Mesenchymal stem cell (in vitro differentiated cells and primary cell): ENCODE results near the gene DPM2.
A peak's percentile ranks its signal among the peaks of the same experiment; 100 is the strongest.

Source experiments
- DNase-seq: peaks from one replicate; pipeline ENCODE4 v3.0.0-alpha.2; 2013
- H2AFZ ChIP-seq: one replicate; pipeline ENCODE4 v1.6.1; 2013; ENCODE audit warnings: low read depth, mild to moderate bottlenecking, control low read depth, inconsistent platforms, low read length, moderate library complexity
- H2AK5ac ChIP-seq: 2 replicates; pipeline ENCODE4 v1.6.1; 2013; ENCODE audit warnings: low read length, moderate library complexity, mild to moderate bottlenecking, inconsistent platforms; ENCODE audit not compliant: severe bottlenecking
- H2BK120ac ChIP-seq: one replicate; pipeline ENCODE4 v1.6.1; 2013; ENCODE audit warnings: low read depth, mild to moderate bottlenecking, inconsistent platforms, low read length, moderate library complexity
- H2BK12ac ChIP-seq, 2 experiments: one replicate each; pipeline ENCODE4 v1.6.1; 2013; ENCODE audit warnings: inconsistent platforms in 2 of 2, low read length in 2 of 2, mild to moderate bottlenecking in 2 of 2, moderate library complexity in 2 of 2, control low read depth in 1 of 2
- H2BK15ac ChIP-seq: one replicate; pipeline ENCODE4 v1.6.1; 2013; ENCODE audit warnings: mild to moderate bottlenecking, low read depth, inconsistent platforms; ENCODE audit not compliant: poor library complexity, severe bottlenecking
- H2BK5ac ChIP-seq: 2 replicates; pipeline ENCODE4 v1.6.1; 2013; ENCODE audit warnings: low read depth, mild to moderate bottlenecking, low read length, control low read depth, inconsistent platforms; ENCODE audit not compliant: poor library complexity, severe bottlenecking
- H3K14ac ChIP-seq, 2 experiments: one replicate each; pipeline ENCODE4 v1.6.1; 2013; ENCODE audit warnings: inconsistent platforms in 2 of 2, low read length in 2 of 2, control low read depth in 1 of 2, mild to moderate bottlenecking in 1 of 2, moderate library complexity in 1 of 2
- H3K18ac ChIP-seq, 2 experiments: one replicate each; pipeline ENCODE4 v1.6.1; 2013; ENCODE audit warnings: inconsistent platforms in 2 of 2, low read length in 2 of 2, control low read depth in 1 of 2, low read depth in 1 of 2, mild to moderate bottlenecking in 1 of 2
- H3K23ac ChIP-seq, 2 experiments: one replicate each; pipeline ENCODE4 v1.6.1; 2013; ENCODE audit warnings: inconsistent platforms in 2 of 2, low read length in 2 of 2, mild to moderate bottlenecking in 2 of 2, moderate library complexity in 2 of 2, control low read depth in 1 of 2
- H3K27ac ChIP-seq: 2 replicates; pipeline ENCODE4 v1.5.1; 2013; ENCODE audit warnings: mild to moderate bottlenecking, moderate library complexity, low read length, control low read depth, inconsistent platforms; ENCODE audit not compliant: poor library complexity, severe bottlenecking
- H3K27me3 ChIP-seq, 2 experiments: 2 replicates each; pipeline versions ENCODE4 v1.6.1 to v1.7.0; 2013; ENCODE audit warnings: low read length in 2 of 2, mild to moderate bottlenecking in 2 of 2, moderate library complexity in 2 of 2, control low read depth in 1 of 2, inconsistent platforms in 1 of 2; ENCODE audit not compliant: control insufficient read depth in 1 of 2, insufficient read depth in 1 of 2
- H3K36me3 ChIP-seq, 2 experiments: 2 replicates each; pipeline versions ENCODE4 v1.6.1 to v1.7.0; 2013; ENCODE audit warnings: low read length in 2 of 2, control low read depth in 1 of 2, inconsistent platforms in 1 of 2, low read depth in 1 of 2, mild to moderate bottlenecking in 1 of 2; ENCODE audit not compliant: insufficient read depth in 2 of 2, control insufficient read depth in 1 of 2
- H3K4ac ChIP-seq, 2 experiments: one replicate each; pipeline ENCODE4 v1.6.1; 2013; ENCODE audit warnings: inconsistent platforms in 2 of 2, low read length in 2 of 2, mild to moderate bottlenecking in 2 of 2, moderate library complexity in 2 of 2, control low read depth in 1 of 2, low read depth in 1 of 2
- H3K4me1 ChIP-seq: 2 replicates; pipeline ENCODE4 v1.6.1; 2013; ENCODE audit warnings: low read depth, low read length, control low read depth; ENCODE audit not compliant: control insufficient read depth, insufficient read depth
- H3K4me2 ChIP-seq: 2 replicates; pipeline ENCODE4 v1.6.1; 2013; ENCODE audit warnings: low read length, mild to moderate bottlenecking, inconsistent platforms; ENCODE audit not compliant: poor library complexity, severe bottlenecking
- H3K4me3 ChIP-seq, 2 experiments: 2 replicates each; pipeline versions ENCODE4 v1.5.1 to v1.7.0; 2013; ENCODE audit warnings: low read length in 2 of 2, mild to moderate bottlenecking in 2 of 2, control low read depth in 1 of 2, low read depth in 1 of 2; ENCODE audit not compliant: insufficient read depth in 1 of 2
- H3K79me1 ChIP-seq: replicated peaks from 2 replicates; pipeline ENCODE4 v1.6.1; 2013; ENCODE audit warnings: mild to moderate bottlenecking, control low read depth, low read length, inconsistent platforms; ENCODE audit not compliant: poor library complexity, severe bottlenecking
- H3K9ac ChIP-seq: 2 replicates; pipeline ENCODE4 v1.7.0; 2013; ENCODE audit warnings: mild to moderate bottlenecking, low read length, moderate library complexity
- H3K9me3 ChIP-seq: 2 replicates; pipeline ENCODE4 v1.7.0; 2013; ENCODE audit warnings: mild to moderate bottlenecking, low read length; ENCODE audit not compliant: control insufficient read depth
- H4K8ac ChIP-seq: one replicate; pipeline ENCODE4 v1.6.1; 2013; ENCODE audit warnings: inconsistent platforms, mild to moderate bottlenecking, low read length, moderate library complexity
- H4K91ac ChIP-seq: one replicate; pipeline ENCODE4 v1.6.1; 2013; ENCODE audit warnings: mild to moderate bottlenecking, low read length, inconsistent platforms
- WGBS: methylation state at CpG from one replicate; pipeline ENCODE4 v1.1.7; 2013; ENCODE audit warnings: mixed read lengths; 5-methylcytosine and 5-hydroxymethylcytosine counted together

Gene DPM2

GRCh38 chr9:127923046-127923445 lies 14.6 kb downstream of the DPM2 start:
- 56% methylated on average over 5 of the region's 6 CpGs for WGBS

GRCh38 chr9:127921557-127922120 lies 16.0 kb downstream of the DPM2 start:
- Histone ChIP-seq H3K4me1 (peaks cover 30% of the 10 kb centered on the region), H3K14ac (no peak overlapping the region), H3K4me3 (peak overlapping the region in 1 of 2 experiments; percentile 58), H2BK5ac (no peak overlapping the region), H3K4me2 (peak overlapping the region; percentile 48), H3K9ac (peak overlapping the region; percentile 71), H2AFZ (no peak overlapping the region), H2BK12ac (peak overlapping the region in 1 of 2 experiments; percentile 23), H3K9me3 (no peaks in the 10 kb centered on the region), H3K36me3 (peaks cover 2 to 4% of the 10 kb centered on the region in 2 experiments), H3K4ac (no peak overlapping the region), H2AK5ac (no peak overlapping the region), H3K27me3 (peaks cover 0 to 3% of the 10 kb centered on the region in 2 experiments), H3K79me1 (peaks cover under 1% of the 10 kb centered on the region), H3K23ac (no peak overlapping the region), H3K27ac (no peak overlapping the region), H4K91ac (no peak overlapping the region), H2BK15ac (no peak overlapping the region), H2BK120ac (peak overlapping the region; percentile 11), H3K18ac (no peak overlapping the region), H4K8ac (peak overlapping the region; percentile 69)
- 16% methylated on average over 45 of the region's 45 CpGs for WGBS
- DNase-seq = peak; percentile 58

More at GRCh38 chr9:127923046-127923445, 14.6 kb downstream of the DPM2 start:
- H3K9ac ChIP-seq = peak overlapping the region; percentile 71
- DNase-seq = no peak
- no peak overlapping the region for H3K4me2 ChIP-seq
- H2AK5ac ChIP-seq = no peak overlapping the region
- H3K4me1 ChIP-seq = peaks cover 38% of the 10 kb centered on the region
- H3K27ac ChIP-seq = no peak overlapping the region
- H3K23ac ChIP-seq = no peak overlapping the region
- no peak overlapping the region for H3K4ac ChIP-seq
- no peaks in the 10 kb centered on the region for H3K79me1 ChIP-seq
- no peak overlapping the region for H3K18ac ChIP-seq
- no peak overlapping the region for H2BK120ac ChIP-seq
- H3K14ac ChIP-seq = no peak overlapping the region
- no peaks in the 10 kb centered on the region for H3K9me3 ChIP-seq
- no peak overlapping the region for H4K91ac ChIP-seq
- peak overlapping the region in 1 of 2 experiments; percentile 34 for H3K4me3 ChIP-seq
- H3K27me3 ChIP-seq = peaks cover 0 to 15% of the 10 kb centered on the region in 2 experiments
- no peak overlapping the region for H2BK5ac ChIP-seq
- peaks cover 2 to 4% of the 10 kb centered on the region in 2 experiments for H3K36me3 ChIP-seq
- no peak overlapping the region for H2BK15ac ChIP-seq
- H2AFZ ChIP-seq = no peak overlapping the region
- H2BK12ac ChIP-seq = no peak overlapping the region
- H4K8ac ChIP-seq = no peak overlapping the region

DNA sequence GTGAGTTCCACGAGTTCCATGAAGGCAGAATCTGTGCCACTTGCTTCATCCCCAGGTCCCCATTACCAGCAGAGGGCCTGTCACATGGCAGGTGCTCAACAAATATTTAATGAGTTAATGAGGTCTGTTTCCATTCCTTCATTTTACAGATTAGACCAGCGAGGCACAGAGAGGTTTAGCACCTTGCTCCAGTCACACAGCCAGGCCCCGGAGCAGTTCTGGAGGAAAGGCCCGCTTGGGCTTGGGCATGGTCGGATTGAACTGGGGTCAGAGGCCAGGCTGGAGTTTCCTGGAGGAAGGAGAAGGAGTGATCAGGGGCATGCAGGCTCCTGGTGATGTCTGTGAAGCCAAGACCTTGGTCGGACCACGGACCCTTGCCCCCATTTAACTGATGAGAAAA lies 16.9 kb downstream of the DPM2 start:
- Histone ChIP-seq H2BK120ac (no peak overlapping the region), H3K18ac (peak overlapping the region in 1 of 2 experiments; percentile 54), H2AFZ (no peak overlapping the region), H3K4me2 (no peak overlapping the region), H3K14ac (no peak overlapping the region), H2BK5ac (no peak overlapping the region), H4K91ac (peak overlapping the region; percentile 18), H3K36me3 (peaks cover 2 to 4% of the 10 kb centered on the region in 2 experiments), H2AK5ac (peak overlapping the region; percentile 10), H4K8ac (no peak overlapping the region), H3K4me1 (peaks cover 36% of the 10 kb centered on the region), H3K9ac (peak overlapping the region; percentile 71), H2BK15ac (no peak overlapping the region), H3K4ac (no peak overlapping the region), H3K4me3 (no peak overlapping the region), H3K23ac (no peak overlapping the region), H2BK12ac (peak overlapping the region; percentile 41 to 79), H3K27me3 (no peaks in the 10 kb centered on the region), H3K27ac (no peak overlapping the region), H3K79me1 (peaks cover 9% of the 10 kb centered on the region), H3K9me3 (no peaks in the 10 kb centered on the region)
- WGBS = 87% methylated on average over 7 of the region's 7 CpGs
- no peak for DNase-seq

GRCh38 chr9:127919253-127919815 lies 18.3 kb downstream of the DPM2 start:
- no peak overlapping the region for H2BK5ac ChIP-seq
- peak overlapping the region; percentile 65 for H2AK5ac ChIP-seq
- H3K27me3 ChIP-seq = no peaks in the 10 kb centered on the region
- 3% methylated on average over 8 of the region's 8 CpGs for WGBS
- no peak overlapping the region for H3K4me3 ChIP-seq
- peak overlapping the region; percentile 46 to 98 for H3K18ac ChIP-seq
- H3K23ac ChIP-seq = no peak overlapping the region
- DNase-seq = peak; percentile 100
- peak overlapping the region; percentile 33 to 99 for H2BK12ac ChIP-seq
- H3K79me1 ChIP-seq = peaks cover 20% of the 10 kb centered on the region
- H3K4me2 ChIP-seq = no peak overlapping the region
- no peak overlapping the region for H4K8ac ChIP-seq
- H3K9me3 ChIP-seq = no peaks in the 10 kb centered on the region
- H4K91ac ChIP-seq = peak overlapping the region; percentile 36
- peak overlapping the region; percentile 70 for H3K27ac ChIP-seq
- no peak overlapping the region for H2BK120ac ChIP-seq
- peak overlapping the region; percentile 71 for H3K9ac ChIP-seq
- peaks cover 8 to 10% of the 10 kb centered on the region in 2 experiments for H3K36me3 ChIP-seq
- no peak overlapping the region for H2BK15ac ChIP-seq
- H3K4ac ChIP-seq = peak overlapping the region in 1 of 2 experiments; percentile 87
- no peak overlapping the region for H2AFZ ChIP-seq
- peaks cover 44% of the 10 kb centered on the region for H3K4me1 ChIP-seq
- no peak overlapping the region for H3K14ac ChIP-seq
